Measurements from ENCODE around the gene MS4A7.

- TF ChIP-seq, protein P1, sequence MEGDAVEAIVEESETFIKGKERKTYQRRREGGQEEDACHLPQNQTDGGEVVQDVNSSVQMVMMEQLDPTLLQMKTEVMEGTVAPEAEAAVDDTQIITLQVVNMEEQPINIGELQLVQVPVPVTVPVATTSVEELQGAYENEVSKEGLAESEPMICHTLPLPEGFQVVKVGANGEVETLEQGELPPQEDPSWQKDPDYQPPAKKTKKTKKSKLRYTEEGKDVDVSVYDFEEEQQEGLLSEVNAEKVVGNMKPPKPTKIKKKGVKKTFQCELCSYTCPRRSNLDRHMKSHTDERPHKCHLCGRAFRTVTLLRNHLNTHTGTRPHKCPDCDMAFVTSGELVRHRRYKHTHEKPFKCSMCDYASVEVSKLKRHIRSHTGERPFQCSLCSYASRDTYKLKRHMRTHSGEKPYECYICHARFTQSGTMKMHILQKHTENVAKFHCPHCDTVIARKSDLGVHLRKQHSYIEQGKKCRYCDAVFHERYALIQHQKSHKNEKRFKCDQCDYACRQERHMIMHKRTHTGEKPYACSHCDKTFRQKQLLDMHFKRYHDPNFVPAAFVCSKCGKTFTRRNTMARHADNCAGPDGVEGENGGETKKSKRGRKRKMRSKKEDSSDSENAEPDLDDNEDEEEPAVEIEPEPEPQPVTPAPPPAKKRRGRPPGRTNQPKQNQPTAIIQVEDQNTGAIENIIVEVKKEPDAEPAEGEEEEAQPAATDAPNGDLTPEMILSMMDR (IDR thresholded peaks at IDR 0.05) = no peak
- TF ChIP-seq, protein P2, sequence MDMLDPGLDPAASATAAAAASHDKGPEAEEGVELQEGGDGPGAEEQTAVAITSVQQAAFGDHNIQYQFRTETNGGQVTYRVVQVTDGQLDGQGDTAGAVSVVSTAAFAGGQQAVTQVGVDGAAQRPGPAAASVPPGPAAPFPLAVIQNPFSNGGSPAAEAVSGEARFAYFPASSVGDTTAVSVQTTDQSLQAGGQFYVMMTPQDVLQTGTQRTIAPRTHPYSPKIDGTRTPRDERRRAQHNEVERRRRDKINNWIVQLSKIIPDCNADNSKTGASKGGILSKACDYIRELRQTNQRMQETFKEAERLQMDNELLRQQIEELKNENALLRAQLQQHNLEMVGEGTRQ (IDR thresholded peaks at IDR 0.05) = no peak
- TF ChIP-seq TP53 (CRISPR knock-in tag; IDR thresholded peaks at IDR 0.05) = no peak
- no peak for TF ChIP-seq MAZ (IDR thresholded peaks at IDR 0.05; ENCODE audit: borderline replicate concordance, low read depth, low read length)
- TF ChIP-seq RFX5 (IDR thresholded peaks at IDR 0.05) = no peak
- TF ChIP-seq POLR2A (IDR thresholded peaks at IDR 0.05; ENCODE audit: low read length) = no peak
- no peak for TF ChIP-seq RNF2 (IDR thresholded peaks at IDR 0.05; ENCODE audit: borderline replicate concordance, low read depth)
- no peak for TF ChIP-seq JUN (IDR thresholded peaks at IDR 0.05)
Observed at GRCh38 chr11:60349990-60350389, 28.3 kb upstream of the MS4A7 start.
